HG02885 (cell line): ENCODE data around the gene IL31.
"Not testable (repeated sequence)": the region's sequence is repeated elsewhere in the genome, so short reads cannot be mapped to it uniquely, and the experiment has no call there.

Experiments used
- ATAC-seq: cut with Tn5 transposase; IDR thresholded peaks from one replicate; pipeline ENCODE4 v1.9.1; 2021; ENCODE audit warnings: mild to moderate bottlenecking; ENCODE audit not compliant: unreplicated experiment, poor library complexity

The IL31 gene

GRCh38 chr12:122174155-122174845 is at the start of gene IL31:
TSS of gene IL31 (minus strand) at chr12:122174221. CDS start at chr12:122174172, 49 bp downstream.
- ATAC-seq: no peak

GRCh38 chr12:122216445-122216844 is 42.4 kb upstream of the IL31 start:
- no peak for ATAC-seq

- no peak for ATAC-seq
Observed at GRCh38 chr12:122215771-122216170, 41.8 kb upstream of the IL31 start.

GRCh38 chr12:122208073-122208820 is 34.2 kb upstream of the IL31 start:
- ATAC-seq: no peak

- no peak for ATAC-seq
Observed at GRCh38 chr12:122207391-122207790, 33.4 kb upstream of the IL31 start.

DNA sequence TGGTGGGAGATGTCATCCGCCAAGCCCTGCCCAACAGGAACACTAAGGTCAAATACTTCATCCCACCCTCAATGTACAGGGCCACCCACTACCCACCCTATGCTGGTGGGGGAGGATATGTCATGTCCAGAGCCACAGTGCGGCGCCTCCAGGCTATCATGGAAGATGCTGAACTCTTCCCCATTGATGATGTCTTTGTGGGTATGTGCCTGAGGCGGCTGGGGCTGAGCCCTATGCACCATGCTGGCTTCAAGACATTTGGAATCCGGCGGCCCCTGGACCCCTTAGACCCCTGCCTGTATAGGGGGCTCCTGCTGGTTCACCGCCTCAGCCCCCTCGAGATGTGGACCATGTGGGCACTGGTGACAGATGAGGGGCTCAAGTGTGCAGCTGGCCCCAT is 33.0 kb upstream of the IL31 start:
- ATAC-seq: no peak

- no peak for ATAC-seq
Observed at GRCh38 chr12:122206111-122206881, 32.3 kb upstream of the IL31 start.

DNA sequence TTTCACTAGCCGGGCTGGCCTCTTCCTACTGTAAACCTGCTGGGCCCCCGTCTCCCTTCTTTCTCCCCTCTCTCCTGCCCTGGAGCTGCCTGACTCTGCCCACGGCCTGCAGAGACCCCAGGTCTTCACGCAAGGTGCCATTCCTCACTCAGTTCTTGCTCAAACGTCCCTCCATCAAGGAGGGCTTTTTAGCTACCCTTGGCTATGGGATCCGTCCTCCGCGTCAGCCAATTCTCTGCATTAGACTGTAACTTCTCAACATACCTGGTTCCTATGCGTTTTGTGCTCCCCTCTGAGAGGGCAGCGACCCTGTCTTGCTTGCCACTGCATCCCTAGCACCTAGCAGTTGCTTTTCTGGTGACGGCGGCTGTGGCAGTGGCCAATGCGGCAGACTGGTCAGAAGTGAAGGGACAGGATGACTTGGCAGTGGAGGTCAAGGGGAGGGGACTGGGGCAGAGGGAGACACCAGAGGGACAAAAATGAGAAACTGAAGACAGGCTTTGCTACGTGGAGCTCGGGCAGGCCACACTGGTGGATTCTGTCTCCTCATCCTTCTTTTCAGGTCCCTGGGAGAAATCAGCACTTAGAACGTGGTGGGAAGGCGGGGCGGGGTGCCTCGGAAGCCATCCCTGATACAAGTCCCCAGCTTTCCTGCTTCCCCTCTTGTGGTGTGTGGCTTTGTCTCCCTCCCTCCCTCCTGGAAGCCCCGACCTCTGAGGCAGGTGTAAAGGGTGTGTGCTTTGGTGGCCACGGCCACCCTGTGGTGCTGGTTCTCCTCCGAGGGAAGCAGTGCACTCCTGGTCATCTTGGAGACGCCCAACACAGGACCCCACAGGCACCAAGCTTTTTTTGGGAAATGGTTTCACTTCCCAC is 31.3 kb upstream of the IL31 start:
- ATAC-seq: no peak

DNA sequence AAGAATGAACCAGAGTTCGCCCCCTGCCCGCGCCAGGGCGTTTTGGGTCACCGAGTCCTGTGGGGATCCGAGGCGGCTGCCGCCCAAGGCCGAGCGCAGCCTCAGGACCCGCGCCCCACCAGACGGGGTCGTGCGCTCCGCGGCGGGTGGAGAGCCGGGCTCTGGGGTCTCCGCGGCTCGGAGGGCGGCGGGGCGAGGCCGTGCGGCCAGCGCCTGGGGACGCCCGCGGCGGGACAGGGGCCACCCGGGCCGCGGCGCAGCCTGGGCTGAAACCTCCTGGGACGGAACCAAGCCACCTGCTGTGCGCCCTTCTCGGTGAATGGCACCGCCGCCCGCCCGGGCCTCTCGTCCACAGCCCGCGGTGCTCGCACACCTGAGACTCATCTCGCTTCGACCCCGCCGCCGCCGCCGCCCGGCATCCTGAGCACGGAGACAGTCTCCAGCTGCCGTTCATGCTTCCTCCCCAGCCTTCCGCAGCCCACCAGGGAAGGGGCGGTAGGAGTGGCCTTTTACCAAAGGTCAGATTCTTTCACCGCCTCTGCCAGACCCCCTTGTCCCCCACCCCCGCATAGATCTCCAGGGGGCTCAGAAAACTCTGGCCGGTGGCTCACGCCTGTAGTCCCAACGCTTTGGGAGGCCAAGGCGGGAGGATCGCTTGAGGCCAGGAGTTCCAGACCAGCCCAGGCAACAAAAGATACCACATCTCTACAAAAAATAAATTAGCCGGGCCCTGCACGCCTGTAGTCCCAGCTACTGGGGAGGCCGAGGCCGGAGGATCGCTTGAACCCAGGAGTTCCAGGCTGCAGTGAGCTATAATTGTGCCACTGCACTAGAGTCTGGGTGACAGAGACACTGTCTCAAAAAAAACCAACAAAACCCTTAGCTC is 30.4 kb upstream of the IL31 start:
- no peak for ATAC-seq

GRCh38 chr12:122203301-122204166 is 29.5 kb upstream of the IL31 start, which contains the start of gene B3GNT4:
TSS of gene B3GNT4 (plus strand) at chr12:122203709. CDS start at chr12:122204619, 910 bp downstream.
- ATAC-seq: no peak

- not testable (repeated sequence) for ATAC-seq
Observed at GRCh38 chr12:122202811-122203210, 28.8 kb upstream of the IL31 start.

DNA sequence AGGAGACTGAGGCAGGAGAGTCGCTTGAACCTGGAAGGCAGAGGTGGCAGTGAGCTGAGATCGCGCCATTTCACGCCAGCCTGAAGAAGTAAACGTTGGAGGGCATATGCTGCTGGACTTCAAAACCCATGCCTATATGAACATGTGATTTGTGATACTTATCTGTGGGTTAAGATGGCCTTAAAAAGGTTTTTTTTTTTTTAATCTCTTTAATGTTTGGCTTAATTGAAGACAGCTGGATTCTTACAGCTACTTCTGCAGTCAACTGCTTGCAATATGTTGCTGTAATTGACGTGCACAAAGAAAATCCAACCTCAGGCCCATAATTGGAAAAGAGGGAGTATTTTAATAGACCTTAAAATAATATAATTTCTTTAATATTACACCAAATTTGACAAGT is 28.0 kb upstream of the IL31 start:
- ATAC-seq: no peak

GRCh38 chr12:122201381-122201780 is 27.4 kb upstream of the IL31 start:
- ATAC-seq: no peak

GRCh38 chr12:122200541-122201175 is 26.6 kb upstream of the IL31 start:
- ATAC-seq: no peak

- ATAC-seq: no peak
Observed at GRCh38 chr12:122199484-122200355, 25.7 kb upstream of the IL31 start.

DNA sequence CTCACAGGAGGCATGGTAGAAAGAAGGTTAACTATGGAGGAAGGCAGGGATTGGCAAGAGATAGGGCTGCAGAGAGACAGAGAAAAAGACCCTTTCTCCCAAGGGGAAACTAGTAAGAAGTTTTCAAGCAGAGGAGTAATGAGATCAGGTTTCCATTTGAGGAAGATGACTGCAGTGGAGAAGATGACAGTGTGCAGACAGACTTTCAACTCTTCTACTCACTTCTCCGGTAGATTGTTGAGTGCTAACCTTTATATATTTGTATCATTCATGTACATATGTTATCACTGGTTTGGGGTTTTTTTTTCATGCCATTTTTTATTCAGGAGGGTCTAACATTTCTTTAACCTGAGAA is 23.6 kb upstream of the IL31 start:
- ATAC-seq: no peak

GRCh38 chr12:122195405-122195804 is 21.4 kb upstream of the IL31 start:
- no peak for ATAC-seq
